Panc1 (cell line): ENCODE results near the gene DCAF17. TPM values are rescaled to one million over a fixed set of nuclear protein-coding genes. Genes with fewer than 3 reads are reported as not detected.
"Not testable (repeated sequence)": the region's sequence is repeated elsewhere in the genome, so short reads cannot be mapped to it uniquely, and the experiment has no call there.

Experiments
- ATAC-seq: fragments of 200-7000 bp; cut with Tn5 transposase; 2 replicates; pipeline ENCODE4 v1.9.1; 2020; ENCODE audit warnings: mild to moderate bottlenecking, moderate library complexity
- BruUV-seq: library from RNA; stranded (reverse); fragments of 400-500 nt; replicated peaks from 2 replicates; lab custom pipeline; 2021; lab: Mats Ljungman, UMichigan
- CTCF ChIA-PET: fragments of 300-600 bp; sonication (Branson Sonifier 250); formaldehyde crosslinking; loops from one replicate; lab custom pipeline; 2022; ENCODE audit warnings: antibody characterized with exemption; lab: Charles Lee
- POLR2A ChIA-PET: fragments of 300-600 bp; sonication (Branson Sonifier 250); formaldehyde crosslinking; loops from one replicate; lab custom pipeline; 2022; ENCODE audit warnings: antibody characterized with exemption; lab: Charles Lee
- DNase-seq: peaks from one replicate; pipeline ENCODE4 v3.0.0-alpha.2; 2010; ENCODE audit warnings: low read depth, low spot score
- H3K27ac ChIP-seq: 2 replicates; pipeline ENCODE4 v1.5.1; 2011; ENCODE audit warnings: mild to moderate bottlenecking, low read length, inconsistent platforms
- H3K27me3 ChIP-seq: fragments of 200-500 bp; sonication (Bioruptor generic); 2 replicates; pipeline ENCODE4 v1.6.0; 2014; ENCODE audit warnings: low read length, inconsistent platforms; ENCODE audit not compliant: control insufficient read depth, insufficient read depth
- H3K36me3 ChIP-seq: fragments of 200-500 bp; sonication (Bioruptor generic); 2 replicates; pipeline ENCODE4 v1.5.1; 2014; ENCODE audit warnings: inconsistent platforms, mild to moderate bottlenecking, low read length, moderate library complexity; ENCODE audit not compliant: control insufficient read depth, insufficient read depth
- H3K4me1 ChIP-seq: 2 replicates; pipeline ENCODE4 v1.5.1; 2011; ENCODE audit warnings: inconsistent platforms, mild to moderate bottlenecking, low read length, moderate library complexity; ENCODE audit not compliant: control insufficient read depth, insufficient read depth
- H3K4me3 ChIP-seq, 2 experiments: 2 replicates each; pipeline ENCODE4 v1.5.1; 2011 to 2012; ENCODE audit warnings: low read depth in 2 of 2, low read length in 2 of 2, mild to moderate bottlenecking in 2 of 2, inconsistent platforms in 1 of 2, moderate library complexity in 1 of 2
- H3K9me3 ChIP-seq: fragments of 200-500 bp; sonication (Bioruptor generic); 2 replicates; pipeline ENCODE4 v1.5.1; 2014; ENCODE audit warnings: low read depth, mild to moderate bottlenecking, inconsistent platforms, low read length, moderate library complexity; ENCODE audit not compliant: control insufficient read depth, insufficient read depth
- POLR2AphosphoS5 ChIP-seq: IDR thresholded peaks from 2 replicates; pipeline ENCODE4 v1.6.1; 2012; ENCODE audit warnings: mild to moderate bottlenecking, low read depth, low read length, moderate library complexity
- SIN3A ChIP-seq: IDR thresholded peaks from 2 replicates; pipeline ENCODE4 v1.6.1; 2012; ENCODE audit warnings: low read depth, mild to moderate bottlenecking, low read length, moderate library complexity, borderline replicate concordance; ENCODE audit not compliant: insufficient read depth
- TCF7L2 ChIP-seq: IDR thresholded peaks from 2 replicates; pipeline ENCODE4 v1.6.1; 2011; ENCODE audit warnings: mild to moderate bottlenecking, low read depth, low read length, inconsistent platforms
- in situ Hi-C: cut with HindIII; loops from 2 replicates; pipeline ENCODE4 v1.10.0; 2016; ENCODE audit warnings: low sequenced_read_pairs, low pct_unique_long_range_greater_than_20kb
- intact Hi-C: fragments of 100-400 bp; cut with micrococcal nuclease; formaldehyde crosslinking; loops from one replicate; pipeline ENCODE4 v1.10.0; 2022; ENCODE audit not compliant: unreplicated experiment
- total RNA-seq: library from RNA; stranded (reverse); gene quantifications from one replicate; pipeline ENCODE4 v1.2.1, GENCODE V29; 2021; ENCODE audit not compliant: unreplicated experiment
- TF ChIP-seq, protein P1 (sequence below): fragments of 450-650 bp; IDR thresholded peaks from 2 replicates; pipeline ENCODE4 v1.5.1; 2017; ENCODE audit warnings: mild to moderate bottlenecking
- TF ChIP-seq, protein P2 (sequence below), 2 experiments: IDR thresholded peaks; 2 replicates each; pipeline ENCODE4 v1.6.1; 2011 to 2012; ENCODE audit warnings: low read depth in 2 of 2, control low read depth in 1 of 2, low read length in 1 of 2, mild to moderate bottlenecking in 1 of 2, moderate library complexity in 1 of 2; ENCODE audit not compliant: insufficient read depth in 1 of 2

The DCAF17 gene
- total RNA-seq, 1 experiment from 2014 or later, result 19.0 TPM

GRCh38 chr2:171420728-171421563 lies 13.1 kb upstream of the DCAF17 start:
- intact Hi-C loops, result no loop called here
- Histone ChIP-seq H3K27ac (no peak overlapping the region), H3K4me1 (peaks cover 5% of the 10 kb centered on the region), H3K4me3 (no peak overlapping the region), H3K9me3 (peaks cover 3% of the 10 kb centered on the region; the same call in 1 of the 2 replicates), H3K36me3 (no peaks in the 10 kb centered on the region; the same call in 1 of the 2 replicates), H3K27me3 (no peaks in the 10 kb centered on the region)
- ChIA-PET CTCF (no interaction called here), POLR2A (no interaction called here)
- TF ChIP-seq POLR2AphosphoS5 (no peak), TCF7L2 (no peak), SIN3A (no peak)
- TF ChIP-seq, protein P1, sequence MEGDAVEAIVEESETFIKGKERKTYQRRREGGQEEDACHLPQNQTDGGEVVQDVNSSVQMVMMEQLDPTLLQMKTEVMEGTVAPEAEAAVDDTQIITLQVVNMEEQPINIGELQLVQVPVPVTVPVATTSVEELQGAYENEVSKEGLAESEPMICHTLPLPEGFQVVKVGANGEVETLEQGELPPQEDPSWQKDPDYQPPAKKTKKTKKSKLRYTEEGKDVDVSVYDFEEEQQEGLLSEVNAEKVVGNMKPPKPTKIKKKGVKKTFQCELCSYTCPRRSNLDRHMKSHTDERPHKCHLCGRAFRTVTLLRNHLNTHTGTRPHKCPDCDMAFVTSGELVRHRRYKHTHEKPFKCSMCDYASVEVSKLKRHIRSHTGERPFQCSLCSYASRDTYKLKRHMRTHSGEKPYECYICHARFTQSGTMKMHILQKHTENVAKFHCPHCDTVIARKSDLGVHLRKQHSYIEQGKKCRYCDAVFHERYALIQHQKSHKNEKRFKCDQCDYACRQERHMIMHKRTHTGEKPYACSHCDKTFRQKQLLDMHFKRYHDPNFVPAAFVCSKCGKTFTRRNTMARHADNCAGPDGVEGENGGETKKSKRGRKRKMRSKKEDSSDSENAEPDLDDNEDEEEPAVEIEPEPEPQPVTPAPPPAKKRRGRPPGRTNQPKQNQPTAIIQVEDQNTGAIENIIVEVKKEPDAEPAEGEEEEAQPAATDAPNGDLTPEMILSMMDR, result no peak
- TF ChIP-seq, protein P2, sequence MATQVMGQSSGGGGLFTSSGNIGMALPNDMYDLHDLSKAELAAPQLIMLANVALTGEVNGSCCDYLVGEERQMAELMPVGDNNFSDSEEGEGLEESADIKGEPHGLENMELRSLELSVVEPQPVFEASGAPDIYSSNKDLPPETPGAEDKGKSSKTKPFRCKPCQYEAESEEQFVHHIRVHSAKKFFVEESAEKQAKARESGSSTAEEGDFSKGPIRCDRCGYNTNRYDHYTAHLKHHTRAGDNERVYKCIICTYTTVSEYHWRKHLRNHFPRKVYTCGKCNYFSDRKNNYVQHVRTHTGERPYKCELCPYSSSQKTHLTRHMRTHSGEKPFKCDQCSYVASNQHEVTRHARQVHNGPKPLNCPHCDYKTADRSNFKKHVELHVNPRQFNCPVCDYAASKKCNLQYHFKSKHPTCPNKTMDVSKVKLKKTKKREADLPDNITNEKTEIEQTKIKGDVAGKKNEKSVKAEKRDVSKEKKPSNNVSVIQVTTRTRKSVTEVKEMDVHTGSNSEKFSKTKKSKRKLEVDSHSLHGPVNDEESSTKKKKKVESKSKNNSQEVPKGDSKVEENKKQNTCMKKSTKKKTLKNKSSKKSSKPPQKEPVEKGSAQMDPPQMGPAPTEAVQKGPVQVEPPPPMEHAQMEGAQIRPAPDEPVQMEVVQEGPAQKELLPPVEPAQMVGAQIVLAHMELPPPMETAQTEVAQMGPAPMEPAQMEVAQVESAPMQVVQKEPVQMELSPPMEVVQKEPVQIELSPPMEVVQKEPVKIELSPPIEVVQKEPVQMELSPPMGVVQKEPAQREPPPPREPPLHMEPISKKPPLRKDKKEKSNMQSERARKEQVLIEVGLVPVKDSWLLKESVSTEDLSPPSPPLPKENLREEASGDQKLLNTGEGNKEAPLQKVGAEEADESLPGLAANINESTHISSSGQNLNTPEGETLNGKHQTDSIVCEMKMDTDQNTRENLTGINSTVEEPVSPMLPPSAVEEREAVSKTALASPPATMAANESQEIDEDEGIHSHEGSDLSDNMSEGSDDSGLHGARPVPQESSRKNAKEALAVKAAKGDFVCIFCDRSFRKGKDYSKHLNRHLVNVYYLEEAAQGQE (IDR thresholded peaks at IDR 0.05; ENCODE audit: insufficient read depth in 1 of 2, low read depth in 2 of 2, low read length in 1 of 2), result no peak
- in situ Hi-C loops, result no loop called here
- no peak for ATAC-seq
- BruUV-seq, result no TSS peak
- no peak for DNase-seq

DNA sequence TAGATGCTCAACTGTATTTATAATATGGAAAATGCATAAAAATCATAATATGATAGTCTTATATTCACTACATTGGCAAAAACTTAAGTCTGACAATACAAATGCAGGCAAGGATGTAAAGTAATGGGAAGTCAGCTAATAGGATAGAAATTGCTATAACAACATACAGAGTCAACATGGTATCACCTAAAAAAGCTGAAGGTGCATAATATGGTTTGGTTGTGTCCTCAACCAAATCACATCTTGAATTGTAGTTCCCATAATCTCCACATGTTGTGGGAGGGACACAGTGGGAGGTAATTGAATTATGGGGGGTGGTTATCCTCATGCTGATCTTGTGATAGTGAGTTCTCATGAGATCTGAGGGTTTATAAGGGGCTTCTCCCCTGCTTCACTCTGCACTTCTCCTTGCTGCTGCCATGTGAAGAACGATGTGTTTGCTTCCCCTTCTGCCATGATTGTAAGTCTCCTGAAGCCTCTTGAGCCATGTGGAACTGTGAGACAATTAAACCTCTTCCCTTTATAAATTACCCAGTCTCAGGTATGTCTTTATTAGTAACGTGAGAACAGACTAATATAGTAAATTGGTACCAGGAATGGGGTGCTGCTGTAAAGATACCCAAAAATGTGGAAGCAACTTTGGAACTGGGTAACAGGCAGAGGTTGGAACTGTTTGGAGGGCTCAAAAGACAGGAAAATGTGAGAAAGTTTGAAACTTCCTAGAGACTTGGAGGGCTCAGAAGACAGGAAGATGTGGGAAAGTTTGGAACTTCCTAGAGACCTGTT lies 11.1 kb upstream of the DCAF17 start:
- H3K27me3 ChIP-seq, CTCF ChIA-PET, BruUV-seq, intact Hi-C loops, H3K36me3 ChIP-seq, H3K4me1 ChIP-seq, ATAC-seq, H3K9me3 ChIP-seq, DNase-seq, in situ Hi-C loops, POLR2A ChIA-PET, H3K4me3 ChIP-seq, H3K27ac ChIP-seq: not testable (repeated sequence)
